Stimulated activated CD8-positive, alpha-beta memory T cell treated with anti-CD3 and anti-CD28 coated beads, Interleukin-7, amount 100 ng/mL, for 48 hours (primary cell): ENCODE data around the gene TUBB1.
"Not testable (repeated sequence)": the region's sequence is repeated elsewhere in the genome, so short reads cannot be mapped to it uniquely, and the experiment has no call there.

Source experiments
- DNase-seq, 2 donors: peaks; one replicate each; pipeline ENCODE4 v3.0.0-alpha.2; 2020; ENCODE audit warnings: low read depth in 1 of 2; ENCODE audit errors: extremely low read depth in 1 of 2

The TUBB1 gene

GRCh38 chr20:59019217-59019616 is at the start of gene TUBB1:
Gene TUBB1 (plus strand): TSS chr20:59019429. CDS start chr20:59019523, 94 bp downstream.
- DNase-seq, result no peak

- DNase-seq, result no peak
Measured at GRCh38 chr20:58969439-58969838, 49.8 kb upstream of the TUBB1 start.

- DNase-seq, result no peak
Measured at GRCh38 chr20:58970146-58970545, 49.1 kb upstream of the TUBB1 start.

GRCh38 chr20:58971429-58971828 is 47.8 kb upstream of the TUBB1 start:
- DNase-seq, result no peak

GRCh38 chr20:58973179-58973578 is 46.0 kb upstream of the TUBB1 start:
- DNase-seq, result no peak

- DNase-seq, result no peak
Measured at GRCh38 chr20:58973866-58974265, 45.4 kb upstream of the TUBB1 start.

- no peak for DNase-seq
Measured at GRCh38 chr20:58975353-58975752, 43.9 kb upstream of the TUBB1 start.

GRCh38 chr20:58976061-58976730 is 43.0 kb upstream of the TUBB1 start:
- DNase-seq, result no peak

GRCh38 chr20:58978351-58979190 is 40.7 kb upstream of the TUBB1 start:
- DNase-seq, result no peak

- peak; percentile 72 to 77 for DNase-seq
Measured at GRCh38 chr20:58980711-58981627, 38.3 kb upstream of the TUBB1 start, which contains the start of gene NELFCD. Gene NELFCD (plus strand): TSS chr20:58981256. CDS start chr20:58981310, 54 bp downstream.

- DNase-seq, result no peak
Measured at GRCh38 chr20:58981628-58982364, 37.4 kb upstream of the TUBB1 start.

GRCh38 chr20:58982406-58983114 is 36.7 kb upstream of the TUBB1 start:
- DNase-seq, result no peak

GRCh38 chr20:58983115-58983468 is 36.1 kb upstream of the TUBB1 start:
- not testable (repeated sequence) for DNase-seq

GRCh38 chr20:58984691-58985090 is 34.5 kb upstream of the TUBB1 start:
- DNase-seq, result no peak

- DNase-seq, result no peak
Measured at GRCh38 chr20:58985656-58986055, 33.6 kb upstream of the TUBB1 start.

GRCh38 chr20:58986286-58986967 is 32.8 kb upstream of the TUBB1 start:
- no peak for DNase-seq

GRCh38 chr20:58986968-58987517 is 32.2 kb upstream of the TUBB1 start:
- DNase-seq, result no peak

- DNase-seq, result no peak
Measured at GRCh38 chr20:58987790-58988564, 31.3 kb upstream of the TUBB1 start.
